LNCaP clone FGC (cell line): Measurements from ENCODE around the gene NADSYN1.

Experiments
- DNase-seq: peaks from one replicate; pipeline ENCODE4 v3.0.0-alpha.2; 2011; ENCODE audit warnings: low read depth
- H3K4me3 ChIP-seq: 2 replicates; pipeline ENCODE4 v1.5.1; 2011; ENCODE audit warnings: mild to moderate bottlenecking, low read depth, low read length, control low read depth
- CTCF ChIP-seq: IDR thresholded peaks from 2 replicates; pipeline ENCODE4 v1.5.1; 2012; ENCODE audit warnings: mild to moderate bottlenecking; ENCODE audit not compliant: control insufficient read depth, insufficient read depth; ENCODE audit errors: extremely low read depth

Gene NADSYN1

GRCh38 chr11:71548716-71549151 lies 95.7 kb downstream of the NADSYN1 start:
- no peak overlapping the region for H3K4me3 ChIP-seq
- no peak for TF ChIP-seq CTCF
- no peak for DNase-seq
